WTC11 (cell line): Measurements from ENCODE around the gene DOHH. TPM values are rescaled to one million over a fixed set of nuclear protein-coding genes. Genes with fewer than 3 reads are reported as not detected.

Experiments used
- ATAC-seq: fragments of 200-7000 bp; cut with Tn5 transposase; 2 replicates; pipeline ENCODE4 v1.10.0; 2021; ENCODE audit warnings: mild to moderate bottlenecking, moderate library complexity
- CTCF ChIA-PET: fragments of 300-600 bp; sonication (Branson Sonifier 250); formaldehyde crosslinking; loops from one replicate; lab custom pipeline; 2021; ENCODE audit warnings: antibody characterized with exemption; lab: Charles Lee
- POLR2A ChIA-PET: fragments of 350-600 bp; sonication (Branson Sonifier 250); formaldehyde crosslinking; loops from one replicate; lab custom pipeline; 2021; ENCODE audit warnings: antibody characterized with exemption; lab: Charles Lee
- DNase-seq: peaks from one replicate; pipeline ENCODE4 v3.0.0; 2021; ENCODE audit warnings: low spot score
- H3K27ac Mint-ChIP-seq: 2 replicates; pipeline ENCODE4 v1.8.0; 2021; ENCODE audit warnings: mixed read lengths
- H3K27me3 Mint-ChIP-seq: 2 replicates; pipeline ENCODE4 v1.8.0; 2021; ENCODE audit warnings: low read depth, mild to moderate bottlenecking, moderate library complexity, mixed read lengths
- H3K36me3 Mint-ChIP-seq: 2 replicates; pipeline ENCODE4 v1.8.0; 2021; ENCODE audit warnings: mixed read lengths
- H3K4me1 Mint-ChIP-seq: 2 replicates; pipeline ENCODE4 v1.8.0; 2022; ENCODE audit warnings: mixed read lengths
- H3K4me3 Mint-ChIP-seq: 2 replicates; pipeline ENCODE4 v1.8.0; 2021; ENCODE audit warnings: mild to moderate bottlenecking, moderate library complexity, mixed read lengths
- H3K9me3 Mint-ChIP-seq: 2 replicates; pipeline ENCODE4 v1.8.0; 2021; ENCODE audit warnings: mixed read lengths
- ARID4B ChIP-seq: sonication (generic); formaldehyde crosslinking; IDR thresholded peaks from 2 replicates; pipeline ENCODE4 v1.8.0; 2023; ENCODE audit warnings: missing genetic modification reagents, mild to moderate bottlenecking, borderline replicate concordance
- CDX4 ChIP-seq: fragments of 250-450 bp; sonication (Bioruptor Pico); IDR thresholded peaks from 2 replicates; pipeline ENCODE4 v1.9.0; 2021; ENCODE audit warnings: moderate library complexity, mild to moderate bottlenecking, inconsistent platforms, borderline replicate concordance
- ERG ChIP-seq: fragments of 250-450 bp; sonication (Bioruptor Pico); IDR thresholded peaks from 2 replicates; pipeline ENCODE4 v1.8.0; 2021; ENCODE audit warnings: mild to moderate bottlenecking
- ESRRA ChIP-seq: sonication (generic); formaldehyde crosslinking; IDR thresholded peaks from 2 replicates; pipeline ENCODE4 v1.8.1; 2022; ENCODE audit warnings: mild to moderate bottlenecking, missing genetic modification reagents, borderline replicate concordance
- FOXK1 ChIP-seq: sonication (generic); formaldehyde crosslinking; IDR thresholded peaks from 2 replicates; pipeline ENCODE4 v1.8.0; 2022; ENCODE audit warnings: mild to moderate bottlenecking, moderate library complexity, missing genetic modification reagents
- MYBL2 ChIP-seq: sonication (generic); formaldehyde crosslinking; IDR thresholded peaks from 2 replicates; pipeline ENCODE4 v1.8.1; 2023; ENCODE audit warnings: mild to moderate bottlenecking, moderate library complexity, missing genetic modification reagents
- OVOL2 ChIP-seq: fragments of 250-450 bp; sonication (Bioruptor Pico); IDR thresholded peaks from 2 replicates; pipeline ENCODE4 v1.9.0; 2021; ENCODE audit warnings: mild to moderate bottlenecking, borderline replicate concordance
- RELA ChIP-seq: sonication (generic); formaldehyde crosslinking; IDR thresholded peaks from 2 replicates; pipeline ENCODE4 v1.8.1; 2022; ENCODE audit warnings: missing genetic modification reagents, mild to moderate bottlenecking, borderline replicate concordance
- SMAD3 ChIP-seq: sonication (generic); formaldehyde crosslinking; IDR thresholded peaks from 2 replicates; pipeline ENCODE4 v1.8.0; 2022; ENCODE audit warnings: missing genetic modification reagents, mild to moderate bottlenecking, borderline replicate concordance
- SOX15 ChIP-seq: fragments of 250-450 bp; sonication (Bioruptor Pico); IDR thresholded peaks from 2 replicates; pipeline ENCODE4 v1.9.0; 2021; ENCODE audit warnings: mild to moderate bottlenecking
- SP1 ChIP-seq: sonication (generic); formaldehyde crosslinking; conservative IDR thresholded peaks from 2 replicates; pipeline ENCODE4 v1.8.1; 2022; ENCODE audit warnings: missing genetic modification reagents
- TEAD1 ChIP-seq: sonication (generic); formaldehyde crosslinking; IDR thresholded peaks from 2 replicates; pipeline ENCODE4 v1.8.0; 2022; ENCODE audit warnings: mild to moderate bottlenecking, missing genetic modification reagents
- TEAD4 ChIP-seq: sonication (generic); formaldehyde crosslinking; IDR thresholded peaks from 2 replicates; pipeline ENCODE4 v1.8.0; 2022; ENCODE audit warnings: mild to moderate bottlenecking, missing genetic modification reagents
- ZBTB43 ChIP-seq: sonication (generic); formaldehyde crosslinking; IDR thresholded peaks from 2 replicates; pipeline ENCODE4 v1.8.1; 2023; ENCODE audit warnings: mild to moderate bottlenecking, missing genetic modification reagents
- ZMAT4 ChIP-seq: fragments of 250-450 bp; sonication (Bioruptor Pico); IDR thresholded peaks from 2 replicates; pipeline ENCODE4 v1.9.0; 2021; ENCODE audit warnings: mild to moderate bottlenecking
- ZNF138 ChIP-seq: sonication (generic); formaldehyde crosslinking; conservative IDR thresholded peaks from 2 replicates; pipeline ENCODE4 v1.8.1; 2022; ENCODE audit warnings: mild to moderate bottlenecking, moderate library complexity, missing genetic modification reagents
- ZNF232 ChIP-seq: sonication (generic); formaldehyde crosslinking; IDR thresholded peaks from 2 replicates; pipeline ENCODE4 v1.8.0; 2022; ENCODE audit warnings: mild to moderate bottlenecking, missing genetic modification reagents
- ZNF281 ChIP-seq: sonication (generic); formaldehyde crosslinking; IDR thresholded peaks from 2 replicates; pipeline ENCODE4 v1.8.0; 2023; ENCODE audit warnings: mild to moderate bottlenecking, missing genetic modification reagents
- ZNF317 ChIP-seq: sonication (generic); formaldehyde crosslinking; IDR thresholded peaks from 2 replicates; pipeline ENCODE4 v1.8.1; 2023; ENCODE audit warnings: low read depth, mild to moderate bottlenecking, moderate library complexity, missing genetic modification reagents, borderline replicate concordance
- total RNA-seq: library from RNA; stranded (reverse); gene quantifications from 3 replicates; pipeline ENCODE4 v1.2.3, GENCODE V29; 2021
- TF ChIP-seq, protein P1 (sequence below): sonication (generic); formaldehyde crosslinking; IDR thresholded peaks from 2 replicates; pipeline ENCODE4 v1.8.1; 2022; ENCODE audit warnings: mild to moderate bottlenecking, moderate library complexity, missing genetic modification reagents

DOHH gene
- total RNA-seq, 1 experiment from 2014 or later: 22.2 TPM

DNA sequence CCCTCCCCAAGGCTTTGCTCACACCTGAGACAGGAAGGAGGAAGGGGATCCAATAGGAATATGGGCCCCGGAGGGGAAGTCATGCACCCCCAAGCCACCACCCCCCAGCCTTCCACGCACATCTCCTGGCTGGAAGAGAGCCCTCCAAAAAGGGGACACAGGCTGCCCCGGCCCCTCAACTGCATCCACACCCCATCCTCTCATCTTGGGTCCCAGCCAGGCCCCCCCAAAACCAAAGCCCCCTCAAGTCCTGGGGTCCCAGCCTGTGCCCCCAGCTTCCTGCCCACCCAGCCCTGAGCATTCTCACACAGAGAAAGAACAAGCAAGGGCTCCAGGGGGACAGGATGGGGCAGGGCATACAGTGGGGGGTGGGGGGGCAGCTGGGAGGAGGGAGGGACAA is 32.3 kb downstream of the DOHH start:
- DNase-seq (no peak), ATAC-seq (no peak)
- H3K4me3 Mint-ChIP-seq: no peak overlapping the region
- no peak for TF ChIP-seq ZNF138 (CRISPR knock-in tag)
- no peak for TF ChIP-seq SMAD3 (CRISPR knock-in tag)
- no peak for TF ChIP-seq ZNF232 (CRISPR knock-in tag)
- no peak for TF ChIP-seq OVOL2
- TF ChIP-seq TEAD4: no peak
- TF ChIP-seq TEAD1 (CRISPR knock-in tag): no peak
- TF ChIP-seq MYBL2 (CRISPR knock-in tag): no peak
- H3K9me3 Mint-ChIP-seq: peaks cover 8% of the 10 kb centered on the region
- POLR2A ChIA-PET: interaction anchor here (0.7 kb wide), 1 partner anchor 11 kb away, joined by 4 read pairs; no protein-coding TSS in a partner anchor
- no peak overlapping the region for H3K27ac Mint-ChIP-seq
- H3K27me3 Mint-ChIP-seq: peaks cover 64% of the 10 kb centered on the region
- peaks cover 5% of the 10 kb centered on the region for H3K36me3 Mint-ChIP-seq
- peaks cover 3% of the 10 kb centered on the region; the same call in 1 of the 2 replicates for H3K4me1 Mint-ChIP-seq
- CTCF ChIA-PET: no interaction called here

GRCh38 chr19:3467437-3468198 is 32.9 kb downstream of the DOHH start:
- no peak for ATAC-seq
- POLR2A ChIA-PET: interaction anchor here (0.7 kb wide), 1 partner anchor 12 kb away, joined by 4 read pairs; no protein-coding TSS in a partner anchor
- no peak for DNase-seq
- Mint-ChIP-seq H3K27me3 (peaks cover 69% of the 10 kb centered on the region), H3K9me3 (peaks cover 8% of the 10 kb centered on the region), H3K36me3 (peaks cover 5% of the 10 kb centered on the region), H3K4me3 (no peak overlapping the region), H3K27ac (no peak overlapping the region), H3K4me1 (peaks cover 6% of the 10 kb centered on the region)
- CTCF ChIA-PET: no interaction called here
- TF ChIP-seq ZNF232 (CRISPR knock-in tag): no peak
- TF ChIP-seq ZBTB43 (CRISPR knock-in tag): no peak
- TF ChIP-seq ZMAT4 (CRISPR knock-in tag): no peak
- no peak for TF ChIP-seq SOX15 (CRISPR knock-in tag)
- TF ChIP-seq SP1 (CRISPR knock-in tag): no peak
- no peak for TF ChIP-seq ESRRA (CRISPR knock-in tag)
- TF ChIP-seq ZNF317: no peak
- TF ChIP-seq, protein P1, sequence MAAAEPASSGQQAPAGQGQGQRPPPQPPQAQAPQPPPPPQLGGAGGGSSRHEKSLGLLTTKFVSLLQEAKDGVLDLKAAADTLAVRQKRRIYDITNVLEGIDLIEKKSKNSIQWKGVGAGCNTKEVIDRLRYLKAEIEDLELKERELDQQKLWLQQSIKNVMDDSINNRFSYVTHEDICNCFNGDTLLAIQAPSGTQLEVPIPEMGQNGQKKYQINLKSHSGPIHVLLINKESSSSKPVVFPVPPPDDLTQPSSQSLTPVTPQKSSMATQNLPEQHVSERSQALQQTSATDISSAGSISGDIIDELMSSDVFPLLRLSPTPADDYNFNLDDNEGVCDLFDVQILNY (CRISPR knock-in tag): no peak
- TF ChIP-seq ERG (CRISPR knock-in tag): no peak
- no peak for TF ChIP-seq CDX4 (CRISPR knock-in tag)
- TF ChIP-seq ZNF281: no peak
- no peak for TF ChIP-seq RELA (CRISPR knock-in tag)
- no peak for TF ChIP-seq FOXK1 (CRISPR knock-in tag)
- TF ChIP-seq ARID4B (CRISPR knock-in tag): no peak
